Loucy (cell line): ENCODE results near the gene COL6A1.

Experiments used
- H2AFZ ChIP-seq: fragments of 200-600 bp; sonication (generic); 2 replicates; pipeline ENCODE4 v1.6.0; 2016; ENCODE audit warnings: antibody characterized with exemption, mild to moderate bottlenecking, low read length, moderate library complexity
- H3F3A ChIP-seq: fragments of 200-600 bp; 2 replicates; pipeline ENCODE4 v1.6.0; 2016; ENCODE audit warnings: antibody characterized with exemption, low read depth, mild to moderate bottlenecking
- H3K27me3 ChIP-seq: fragments of 200-600 bp; sonication (generic); 2 replicates; pipeline ENCODE4 v1.6.1; 2014; ENCODE audit warnings: low read length, mild to moderate bottlenecking; ENCODE audit not compliant: insufficient read depth, poor library complexity, severe bottlenecking
- H3K36me3 ChIP-seq: fragments of 200-600 bp; sonication (generic); 2 replicates; pipeline ENCODE4 v1.6.1; 2016; ENCODE audit warnings: low read length; ENCODE audit not compliant: insufficient read depth
- H3K4me1 ChIP-seq: fragments of 200-600 bp; sonication (generic); 2 replicates; pipeline ENCODE4 v1.5.1; 2014; ENCODE audit warnings: low read length, mild to moderate bottlenecking; ENCODE audit not compliant: insufficient read depth, poor library complexity, severe bottlenecking
- H3K4me2 ChIP-seq: fragments of 200-600 bp; sonication (generic); 2 replicates; pipeline ENCODE4 v1.6.0; 2014; ENCODE audit warnings: antibody characterized with exemption, low read length, low read depth, mild to moderate bottlenecking; ENCODE audit not compliant: poor library complexity, severe bottlenecking
- H3K4me3 ChIP-seq: fragments of 200-600 bp; sonication (generic); 2 replicates; pipeline ENCODE4 v1.5.1; 2014; ENCODE audit warnings: low read length, mild to moderate bottlenecking, mixed read lengths; ENCODE audit not compliant: poor library complexity, severe bottlenecking
- H3K79me2 ChIP-seq: fragments of 200-600 bp; sonication (generic); 2 replicates; pipeline ENCODE4 v1.6.1; 2014; ENCODE audit warnings: low read length; ENCODE audit not compliant: insufficient read depth
- H3K9ac ChIP-seq: fragments of 200-600 bp; sonication (generic); 2 replicates; pipeline ENCODE4 v1.6.0; 2014; ENCODE audit warnings: mild to moderate bottlenecking, low read depth, low read length, moderate library complexity; ENCODE audit not compliant: poor library complexity, severe bottlenecking
- H3K9me2 ChIP-seq: fragments of 200-600 bp; sonication (generic); replicated peaks from 2 replicates; pipeline ENCODE4 v1.6.1; 2016; ENCODE audit warnings: low read depth, low read length, mixed read lengths
- H3K9me3 ChIP-seq: fragments of 200-600 bp; sonication (generic); 2 replicates; pipeline ENCODE4 v1.6.1; 2014; ENCODE audit warnings: mild to moderate bottlenecking, antibody characterized with exemption, low read length, low read depth; ENCODE audit not compliant: insufficient read depth
- H4K20me1 ChIP-seq: fragments of 200-600 bp; sonication (generic); 2 replicates; pipeline ENCODE4 v1.6.0; 2014; ENCODE audit warnings: antibody characterized with exemption, low read length, mild to moderate bottlenecking; ENCODE audit not compliant: insufficient read depth, poor library complexity, severe bottlenecking
- CTCF ChIP-seq: fragments of 200-600 bp; sonication (generic); conservative IDR thresholded peaks from 2 replicates; pipeline ENCODE4 v1.5.1; 2014; ENCODE audit warnings: mild to moderate bottlenecking, antibody characterized with exemption, low read length
- EZH2phosphoT487 ChIP-seq: fragments of 200-600 bp; IDR thresholded peaks from 2 replicates; pipeline ENCODE4 v1.6.1; 2018; ENCODE audit warnings: antibody characterized with exemption, mild to moderate bottlenecking, moderate library complexity, borderline replicate concordance

Gene COL6A1

GRCh38 chr21:45982758-45983648 is 1.4 kb downstream of the COL6A1 start:
- Histone ChIP-seq H3F3A (peaks cover 3% of the 10 kb centered on the region; the same call in 1 of the 2 replicates), H3K79me2 (no peaks in the 10 kb centered on the region), H3K9me2 (no peaks in the 10 kb centered on the region), H3K9me3 (no peaks in the 10 kb centered on the region), H3K4me1 (peaks cover 19% of the 10 kb centered on the region), H3K4me2 (no peak overlapping the region), H3K4me3 (no peak overlapping the region), H2AFZ (no peak overlapping the region), H3K27me3 (peaks cover 15% of the 10 kb centered on the region), H4K20me1 (no peaks in the 10 kb centered on the region), H3K9ac (no peak overlapping the region), H3K36me3 (no peaks in the 10 kb centered on the region)
- no peak for TF ChIP-seq EZH2phosphoT487
- TF ChIP-seq CTCF: no peak

GRCh38 chr21:45983649-45983965 is 2.0 kb downstream of the COL6A1 start:
- Histone ChIP-seq H4K20me1 (no peaks in the 10 kb centered on the region), H2AFZ (no peak overlapping the region), H3K4me1 (peaks cover 13% of the 10 kb centered on the region), H3K9me3 (no peaks in the 10 kb centered on the region), H3K9me2 (no peaks in the 10 kb centered on the region), H3F3A (no peaks in the 10 kb centered on the region; the same call in 1 of the 2 replicates), H3K4me2 (no peak overlapping the region), H3K4me3 (no peak overlapping the region), H3K27me3 (peaks cover 15% of the 10 kb centered on the region), H3K36me3 (no peaks in the 10 kb centered on the region), H3K9ac (no peak overlapping the region), H3K79me2 (no peaks in the 10 kb centered on the region)
- TF ChIP-seq EZH2phosphoT487 (no peak), CTCF (no peak)

GRCh38 chr21:45983981-45984551 is 2.5 kb downstream of the COL6A1 start:
- no peaks in the 10 kb centered on the region for H3K36me3 ChIP-seq
- TF ChIP-seq CTCF (no peak), EZH2phosphoT487 (no peak)
- peaks cover 12% of the 10 kb centered on the region for H3K4me1 ChIP-seq
- no peaks in the 10 kb centered on the region for H3K79me2 ChIP-seq
- H2AFZ ChIP-seq: no peak overlapping the region
- no peaks in the 10 kb centered on the region for H3K9me3 ChIP-seq
- H3K4me2 ChIP-seq: no peak overlapping the region
- H3K9me2 ChIP-seq: no peaks in the 10 kb centered on the region
- H3K27me3 ChIP-seq: peaks cover 15% of the 10 kb centered on the region
- H3F3A ChIP-seq: no peaks in the 10 kb centered on the region
- no peak overlapping the region for H3K9ac ChIP-seq
- no peaks in the 10 kb centered on the region for H4K20me1 ChIP-seq
- no peak overlapping the region for H3K4me3 ChIP-seq
